Endodermal cell (in vitro differentiated cells): ENCODE data around the gene ARHGEF33. TPM values are rescaled to one million over a fixed set of nuclear protein-coding genes. Genes with fewer than 3 reads are reported as not detected.
A peak's percentile ranks its signal among the peaks of the same experiment; 100 is the strongest.

Source experiments
- DNase-seq: peaks from one replicate; pipeline ENCODE4 v3.0.0-alpha.2; 2017
- H3K27ac ChIP-seq: 2 replicates; pipeline ENCODE4 v1.5.1; 2013; ENCODE audit warnings: mild to moderate bottlenecking, low read depth, low read length, moderate library complexity
- H3K27me3 ChIP-seq: 2 replicates; pipeline ENCODE4 v1.6.1; 2013; ENCODE audit warnings: mild to moderate bottlenecking, low read length, moderate library complexity; ENCODE audit not compliant: insufficient read depth, control insufficient read depth, poor library complexity, severe bottlenecking
- H3K36me3 ChIP-seq: 2 replicates; pipeline ENCODE4 v1.7.0; 2013; ENCODE audit warnings: mild to moderate bottlenecking, low read length, moderate library complexity; ENCODE audit not compliant: control insufficient read depth, insufficient read depth
- H3K4me1 ChIP-seq: one replicate; pipeline ENCODE4 v1.7.0; 2013; ENCODE audit warnings: low read length; ENCODE audit not compliant: control insufficient read depth, insufficient read depth
- H3K4me3 ChIP-seq: 2 replicates; pipeline ENCODE4 v1.5.1; 2013; ENCODE audit warnings: mild to moderate bottlenecking, low read length, moderate library complexity
- H3K9ac ChIP-seq: 2 replicates; pipeline ENCODE4 v1.6.1; 2013; ENCODE audit warnings: mild to moderate bottlenecking, low read length, moderate library complexity; ENCODE audit not compliant: poor library complexity, severe bottlenecking; ENCODE audit errors: extremely low read depth
- H3K9me3 ChIP-seq: 2 replicates; pipeline ENCODE4 v1.6.1; 2013; ENCODE audit warnings: mild to moderate bottlenecking, low read length, moderate library complexity; ENCODE audit not compliant: control insufficient read depth
- H3K27ac Mint-ChIP-seq: 2 replicates; pipeline ENCODE4 v1.8.0; 2020; ENCODE audit warnings: mixed read lengths
- H3K27me3 Mint-ChIP-seq: 2 replicates; pipeline ENCODE4 v1.8.0; 2021; ENCODE audit warnings: mild to moderate bottlenecking, mixed read lengths; ENCODE audit not compliant: insufficient read depth
- H3K36me3 Mint-ChIP-seq: 2 replicates; pipeline ENCODE4 v1.8.0; 2020; ENCODE audit warnings: low read depth, mixed read lengths
- H3K4me1 Mint-ChIP-seq: 2 replicates; pipeline ENCODE4 v1.8.0; 2020; ENCODE audit warnings: mixed read lengths
- H3K4me3 Mint-ChIP-seq: 2 replicates; pipeline ENCODE4 v1.8.0; 2020; ENCODE audit warnings: mild to moderate bottlenecking, moderate library complexity, mixed read lengths
- H3K9me3 Mint-ChIP-seq: 2 replicates; pipeline ENCODE4 v1.8.0; 2020; ENCODE audit warnings: mild to moderate bottlenecking, mixed read lengths
- CTCF ChIP-seq: fragments of 200-600 bp; sonication (generic); conservative IDR thresholded peaks from 2 replicates; pipeline ENCODE4 v1.5.0; 2021; ENCODE audit warnings: antibody characterized with exemption, mild to moderate bottlenecking
- WGBS, 2 experiments: methylation state at CpG; one replicate each; pipeline versions ENCODE4 v1.1.5 to v1.1.7; 2013; ENCODE audit warnings: missing lambda C conversion rate in 2 of 2, mixed read lengths in 1 of 2; ENCODE audit not compliant: insufficient coverage in 1 of 2, insufficient read length in 1 of 2; 5-methylcytosine and 5-hydroxymethylcytosine counted together
- total RNA-seq, 2 donors: library from RNA; stranded (reverse); fragmentation: NEBNext Ultra II Directional in 1 of 2; extraction: Animal tissue kit (Norgen Biotek cat#: 25700) in 1 of 2; gene quantifications; 2 replicates in 1 of 2; 3 replicates in 1 of 2; pipeline ENCODE4 v1.2.1, GENCODE V29; 2021

ARHGEF33 gene
- total RNA-seq, 2 donors from 2014 or later = 0.57 to 1.00 TPM

- H3K36me3 ChIP-seq = peaks cover 48% of the 10 kb centered on the region
- no peak for DNase-seq
- Mint-ChIP-seq H3K9me3 (no peaks in the 10 kb centered on the region), H3K4me3 (no peak overlapping the region), H3K4me1 (no peaks in the 10 kb centered on the region), H3K27me3 (no peaks in the 10 kb centered on the region), H3K27ac (no peak overlapping the region), H3K36me3 (peaks cover 24% of the 10 kb centered on the region)
- TF ChIP-seq CTCF = no peak
- H3K4me1 ChIP-seq = no peaks in the 10 kb centered on the region
- H3K27ac ChIP-seq = no peak overlapping the region
- no peak overlapping the region for H3K9ac ChIP-seq
- H3K27me3 ChIP-seq = no peaks in the 10 kb centered on the region
- no peaks in the 10 kb centered on the region for H3K9me3 ChIP-seq
- WGBS, 2 experiments = 97 to 100% methylated on average over 1 to 2 of the region's 3 CpGs
- no peak overlapping the region for H3K4me3 ChIP-seq
These were observed 124.2 kb downstream of the ARHGEF33 start for GRCh38 chr2:39013871-39014270.

- H3K27me3 ChIP-seq = no peaks in the 10 kb centered on the region
- no peak overlapping the region for H3K9ac ChIP-seq
- H3K27ac Mint-ChIP-seq = peak overlapping the region; percentile 41
- H3K9me3 Mint-ChIP-seq = no peaks in the 10 kb centered on the region
- no peaks in the 10 kb centered on the region for H3K9me3 ChIP-seq
- H3K27ac ChIP-seq = no peak overlapping the region
- H3K4me3 ChIP-seq = no peak overlapping the region
- H3K27me3 Mint-ChIP-seq = no peaks in the 10 kb centered on the region
- peaks cover 33% of the 10 kb centered on the region for H3K36me3 ChIP-seq
- H3K4me1 Mint-ChIP-seq = no peaks in the 10 kb centered on the region
- peaks cover 17% of the 10 kb centered on the region for H3K36me3 Mint-ChIP-seq
- H3K4me1 ChIP-seq = no peaks in the 10 kb centered on the region
- no peak for DNase-seq
- TF ChIP-seq CTCF = no peak
- no peak overlapping the region for H3K4me3 Mint-ChIP-seq
- 67% methylated on average over 1 of the region's 1 CpG; no CpG with 5 or more reads in 1 of the 2 experiments for WGBS, 2 experiments
These were observed 125.7 kb downstream of the ARHGEF33 start for GRCh38 chr2:39015424-39015823.

- no peaks in the 10 kb centered on the region for H3K27me3 Mint-ChIP-seq
- Histone ChIP-seq H3K9me3 (no peaks in the 10 kb centered on the region), H3K27me3 (no peaks in the 10 kb centered on the region), H3K9ac (no peak overlapping the region), H3K4me3 (no peak overlapping the region), H3K27ac (no peak overlapping the region), H3K36me3 (peaks cover 24% of the 10 kb centered on the region), H3K4me1 (no peaks in the 10 kb centered on the region)
- DNase-seq = no peak
- no peak for TF ChIP-seq CTCF
- H3K27ac Mint-ChIP-seq = no peak overlapping the region
- H3K4me3 Mint-ChIP-seq = no peak overlapping the region
- H3K36me3 Mint-ChIP-seq = peaks cover 10% of the 10 kb centered on the region
- no peaks in the 10 kb centered on the region for H3K9me3 Mint-ChIP-seq
- no peaks in the 10 kb centered on the region for H3K4me1 Mint-ChIP-seq
These were observed 127.7 kb downstream of the ARHGEF33 start for GRCh38 chr2:39017334-39017733.
